Mesenchymal stem cell (in vitro differentiated cells and primary cell): ENCODE measurements around the gene CATSPER3.

ENCODE experiments used
- DNase-seq: peaks from one replicate; pipeline ENCODE4 v3.0.0-alpha.2; 2013
- H2AFZ ChIP-seq: one replicate; pipeline ENCODE4 v1.6.1; 2013; ENCODE audit warnings: low read depth, mild to moderate bottlenecking, control low read depth, inconsistent platforms, low read length, moderate library complexity
- H2AK5ac ChIP-seq: 2 replicates; pipeline ENCODE4 v1.6.1; 2013; ENCODE audit warnings: low read length, moderate library complexity, mild to moderate bottlenecking, inconsistent platforms; ENCODE audit not compliant: severe bottlenecking
- H2BK120ac ChIP-seq: one replicate; pipeline ENCODE4 v1.6.1; 2013; ENCODE audit warnings: low read depth, mild to moderate bottlenecking, inconsistent platforms, low read length, moderate library complexity
- H2BK12ac ChIP-seq, 2 experiments: one replicate each; pipeline ENCODE4 v1.6.1; 2013; ENCODE audit warnings: inconsistent platforms in 2 of 2, low read length in 2 of 2, mild to moderate bottlenecking in 2 of 2, moderate library complexity in 2 of 2, control low read depth in 1 of 2
- H2BK15ac ChIP-seq: one replicate; pipeline ENCODE4 v1.6.1; 2013; ENCODE audit warnings: mild to moderate bottlenecking, low read depth, inconsistent platforms; ENCODE audit not compliant: poor library complexity, severe bottlenecking
- H2BK5ac ChIP-seq: 2 replicates; pipeline ENCODE4 v1.6.1; 2013; ENCODE audit warnings: low read depth, mild to moderate bottlenecking, low read length, control low read depth, inconsistent platforms; ENCODE audit not compliant: poor library complexity, severe bottlenecking
- H3K14ac ChIP-seq, 2 experiments: one replicate each; pipeline ENCODE4 v1.6.1; 2013; ENCODE audit warnings: inconsistent platforms in 2 of 2, low read length in 2 of 2, control low read depth in 1 of 2, mild to moderate bottlenecking in 1 of 2, moderate library complexity in 1 of 2
- H3K18ac ChIP-seq, 2 experiments: one replicate each; pipeline ENCODE4 v1.6.1; 2013; ENCODE audit warnings: inconsistent platforms in 2 of 2, low read length in 2 of 2, control low read depth in 1 of 2, low read depth in 1 of 2, mild to moderate bottlenecking in 1 of 2
- H3K23ac ChIP-seq, 2 experiments: one replicate each; pipeline ENCODE4 v1.6.1; 2013; ENCODE audit warnings: inconsistent platforms in 2 of 2, low read length in 2 of 2, mild to moderate bottlenecking in 2 of 2, moderate library complexity in 2 of 2, control low read depth in 1 of 2
- H3K27ac ChIP-seq: 2 replicates; pipeline ENCODE4 v1.5.1; 2013; ENCODE audit warnings: mild to moderate bottlenecking, moderate library complexity, low read length, control low read depth, inconsistent platforms; ENCODE audit not compliant: poor library complexity, severe bottlenecking
- H3K27me3 ChIP-seq, 2 experiments: 2 replicates each; pipeline versions ENCODE4 v1.6.1 to v1.7.0; 2013; ENCODE audit warnings: low read length in 2 of 2, mild to moderate bottlenecking in 2 of 2, moderate library complexity in 2 of 2, control low read depth in 1 of 2, inconsistent platforms in 1 of 2; ENCODE audit not compliant: control insufficient read depth in 1 of 2, insufficient read depth in 1 of 2
- H3K36me3 ChIP-seq, 2 experiments: 2 replicates each; pipeline versions ENCODE4 v1.6.1 to v1.7.0; 2013; ENCODE audit warnings: low read length in 2 of 2, control low read depth in 1 of 2, inconsistent platforms in 1 of 2, low read depth in 1 of 2, mild to moderate bottlenecking in 1 of 2; ENCODE audit not compliant: insufficient read depth in 2 of 2, control insufficient read depth in 1 of 2
- H3K4ac ChIP-seq, 2 experiments: one replicate each; pipeline ENCODE4 v1.6.1; 2013; ENCODE audit warnings: inconsistent platforms in 2 of 2, low read length in 2 of 2, mild to moderate bottlenecking in 2 of 2, moderate library complexity in 2 of 2, control low read depth in 1 of 2, low read depth in 1 of 2
- H3K4me1 ChIP-seq: 2 replicates; pipeline ENCODE4 v1.6.1; 2013; ENCODE audit warnings: low read depth, low read length, control low read depth; ENCODE audit not compliant: control insufficient read depth, insufficient read depth
- H3K4me2 ChIP-seq: 2 replicates; pipeline ENCODE4 v1.6.1; 2013; ENCODE audit warnings: low read length, mild to moderate bottlenecking, inconsistent platforms; ENCODE audit not compliant: poor library complexity, severe bottlenecking
- H3K4me3 ChIP-seq, 2 experiments: 2 replicates each; pipeline versions ENCODE4 v1.5.1 to v1.7.0; 2013; ENCODE audit warnings: low read length in 2 of 2, mild to moderate bottlenecking in 2 of 2, control low read depth in 1 of 2, low read depth in 1 of 2; ENCODE audit not compliant: insufficient read depth in 1 of 2
- H3K79me1 ChIP-seq: replicated peaks from 2 replicates; pipeline ENCODE4 v1.6.1; 2013; ENCODE audit warnings: mild to moderate bottlenecking, control low read depth, low read length, inconsistent platforms; ENCODE audit not compliant: poor library complexity, severe bottlenecking
- H3K9ac ChIP-seq: 2 replicates; pipeline ENCODE4 v1.7.0; 2013; ENCODE audit warnings: mild to moderate bottlenecking, low read length, moderate library complexity
- H3K9me3 ChIP-seq: 2 replicates; pipeline ENCODE4 v1.7.0; 2013; ENCODE audit warnings: mild to moderate bottlenecking, low read length; ENCODE audit not compliant: control insufficient read depth
- H4K8ac ChIP-seq: one replicate; pipeline ENCODE4 v1.6.1; 2013; ENCODE audit warnings: inconsistent platforms, mild to moderate bottlenecking, low read length, moderate library complexity
- H4K91ac ChIP-seq: one replicate; pipeline ENCODE4 v1.6.1; 2013; ENCODE audit warnings: mild to moderate bottlenecking, low read length, inconsistent platforms
- WGBS: methylation state at CpG from one replicate; pipeline ENCODE4 v1.1.7; 2013; ENCODE audit warnings: mixed read lengths; 5-methylcytosine and 5-hydroxymethylcytosine counted together

Gene CATSPER3

DNA sequence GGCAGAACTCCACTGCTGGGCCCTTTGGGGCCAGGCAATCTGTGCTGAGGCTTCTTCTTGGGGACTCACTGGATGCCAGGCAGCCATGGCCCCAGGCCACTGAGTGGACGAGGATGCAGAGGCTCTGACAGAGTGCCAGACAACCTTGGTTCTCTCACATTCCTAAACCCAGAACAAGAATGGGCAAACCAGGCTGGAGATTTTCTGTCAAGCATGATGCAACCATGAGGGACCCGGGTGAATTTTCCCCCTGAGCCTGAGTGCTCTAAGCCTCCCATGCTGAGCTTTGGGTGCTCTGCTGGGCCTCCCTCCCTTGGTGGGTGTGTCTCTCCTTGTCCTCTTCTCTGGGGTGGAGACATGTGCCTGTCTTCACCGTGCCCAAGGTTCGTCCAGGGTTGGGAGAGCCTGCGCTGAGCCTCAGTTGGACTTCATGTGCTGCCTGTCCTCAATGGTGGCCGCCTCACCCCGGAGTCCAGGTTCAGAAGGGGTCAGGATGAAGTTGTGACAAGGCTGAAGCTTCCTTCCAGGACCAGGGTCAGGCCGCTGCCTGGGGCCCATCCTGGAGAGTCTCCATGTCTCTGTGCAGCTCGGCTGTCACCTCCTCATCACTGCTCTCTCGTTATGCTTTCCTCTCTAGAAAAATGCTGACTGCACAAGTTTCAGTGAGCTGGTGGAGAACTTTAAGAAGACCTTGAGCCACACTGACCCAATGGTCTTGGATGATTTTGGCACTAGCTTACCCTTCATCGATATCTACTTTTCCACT is 42.2 kb downstream of the CATSPER3 start:
- WGBS: 91% methylated on average over 10 of the region's 11 CpGs
- no peaks in the 10 kb centered on the region for H3K36me3 ChIP-seq
- no peak for DNase-seq

DNA sequence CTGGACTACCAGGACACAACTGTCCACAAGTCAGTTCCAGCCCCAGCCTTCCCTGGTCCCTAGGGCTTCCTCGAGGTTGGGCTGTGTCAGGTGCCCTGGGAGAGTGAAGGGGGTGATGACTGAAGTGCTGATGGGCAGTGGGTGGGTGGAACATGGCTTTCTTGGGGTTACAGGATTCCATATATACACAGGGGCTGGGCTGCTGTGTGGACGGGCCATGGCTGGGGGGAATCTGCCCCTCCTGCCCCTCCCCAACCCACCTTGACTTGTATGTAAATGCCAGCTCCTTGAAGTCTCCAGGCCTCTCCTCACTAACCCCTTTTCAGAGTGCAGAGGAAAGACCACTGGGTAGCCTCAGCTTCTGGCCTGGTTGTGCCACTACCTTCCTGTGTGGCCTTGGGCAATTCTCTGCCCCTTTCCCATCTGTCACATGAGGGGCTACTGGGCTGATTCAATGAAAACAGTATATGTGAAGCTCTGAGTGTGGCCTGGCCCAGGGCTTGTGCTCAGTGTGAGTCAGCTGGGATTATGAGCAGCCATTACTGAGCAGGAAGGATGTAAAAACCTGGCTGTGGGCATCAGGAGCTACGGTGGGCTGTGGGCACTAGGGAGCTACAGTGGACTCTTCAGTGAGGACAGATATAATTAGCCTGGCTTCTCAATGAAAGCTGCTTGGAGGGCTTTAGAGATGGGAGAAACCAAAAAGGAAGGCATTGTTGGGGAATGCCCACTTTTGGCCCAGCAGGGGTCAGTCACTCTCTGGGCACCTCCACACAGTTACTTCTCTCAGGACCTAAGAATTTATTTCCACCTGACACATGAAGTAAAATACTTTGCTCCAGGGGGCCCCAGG is 43.0 kb downstream of the CATSPER3 start:
- Histone ChIP-seq H3K4me2 (no peak overlapping the region), H3K9me3 (no peaks in the 10 kb centered on the region), H3K4ac (no peak overlapping the region), H2BK120ac (no peak overlapping the region), H4K8ac (no peak overlapping the region), H3K27ac (no peak overlapping the region), H3K79me1 (no peaks in the 10 kb centered on the region), H2AK5ac (no peak overlapping the region), H2BK12ac (no peak overlapping the region), H3K14ac (no peak overlapping the region), H3K4me1 (no peaks in the 10 kb centered on the region), H4K91ac (no peak overlapping the region), H3K18ac (no peak overlapping the region), H3K36me3 (no peaks in the 10 kb centered on the region), H3K4me3 (no peak overlapping the region), H3K27me3 (peaks cover 0 to 16% of the 10 kb centered on the region in 2 experiments), H3K9ac (no peak overlapping the region), H2BK15ac (no peak overlapping the region), H3K23ac (no peak overlapping the region), H2BK5ac (no peak overlapping the region), H2AFZ (no peak overlapping the region)
- no peak for DNase-seq
- WGBS: 80% methylated on average over 3 of the region's 3 CpGs

More for the DNA sequence above, 42.2 kb downstream of the CATSPER3 start:
- Histone ChIP-seq H4K91ac (no peak overlapping the region), H2BK120ac (no peak overlapping the region), H3K9me3 (no peaks in the 10 kb centered on the region), H3K4ac (no peak overlapping the region), H2BK5ac (no peak overlapping the region), H3K9ac (no peak overlapping the region), H3K27me3 (peaks cover 1 to 18% of the 10 kb centered on the region in 2 experiments), H3K4me2 (no peak overlapping the region), H3K18ac (no peak overlapping the region), H4K8ac (no peak overlapping the region), H3K4me3 (no peak overlapping the region), H3K14ac (no peak overlapping the region), H3K27ac (no peak overlapping the region), H2BK15ac (no peak overlapping the region), H2BK12ac (no peak overlapping the region), H3K4me1 (no peaks in the 10 kb centered on the region), H3K23ac (peak overlapping the region in 1 of 2 experiments; percentile 18), H2AFZ (no peak overlapping the region), H3K79me1 (no peaks in the 10 kb centered on the region), H2AK5ac (no peak overlapping the region)

GRCh38 chr5:135011355-135012032 is 43.8 kb downstream of the CATSPER3 start:
- Histone ChIP-seq H3K36me3 (no peaks in the 10 kb centered on the region), H3K4me3 (no peak overlapping the region), H3K27ac (no peak overlapping the region), H3K9me3 (no peaks in the 10 kb centered on the region), H2BK12ac (no peak overlapping the region), H3K9ac (no peak overlapping the region), H4K8ac (no peak overlapping the region), H2BK5ac (no peak overlapping the region), H3K4ac (no peak overlapping the region), H3K23ac (no peak overlapping the region), H2AK5ac (no peak overlapping the region), H3K4me1 (no peaks in the 10 kb centered on the region), H2BK15ac (no peak overlapping the region), H2BK120ac (no peak overlapping the region), H3K18ac (no peak overlapping the region), H3K4me2 (no peak overlapping the region), H3K27me3 (peaks cover 0 to 16% of the 10 kb centered on the region in 2 experiments), H4K91ac (no peak overlapping the region), H3K14ac (no peak overlapping the region), H2AFZ (no peak overlapping the region), H3K79me1 (no peaks in the 10 kb centered on the region)
- 84% methylated on average over 3 of the region's 4 CpGs for WGBS
- DNase-seq: no peak
